Dendritic cell treated with granulocyte-macrophage colony-stimulating factor and Interleukin-4, amounts not matched to agents 40 ng/mL and 50 ng/mL, for 4 days (primary cell): ENCODE data around the gene S100G.
"Not testable (repeated sequence)": the region's sequence is repeated elsewhere in the genome, so short reads cannot be mapped to it uniquely, and the experiment has no call there.

Experiments
- H3K27ac Mint-ChIP-seq: one replicate; pipeline ENCODE4 v1.8.0; 2022; ENCODE audit warnings: mild to moderate bottlenecking, mixed read lengths
- H3K27me3 Mint-ChIP-seq: one replicate; pipeline ENCODE4 v1.8.0; 2022; ENCODE audit warnings: mild to moderate bottlenecking, mixed read lengths
- H3K36me3 Mint-ChIP-seq: one replicate; pipeline ENCODE4 v1.8.0; 2022; ENCODE audit warnings: low read depth, mixed read lengths
- H3K4me1 Mint-ChIP-seq: one replicate; pipeline ENCODE4 v1.8.0; 2022; ENCODE audit warnings: low read depth, mixed read lengths
- H3K4me3 Mint-ChIP-seq: one replicate; pipeline ENCODE4 v1.8.0; 2022; ENCODE audit warnings: mild to moderate bottlenecking, moderate library complexity, mixed read lengths
- H3K9me3 Mint-ChIP-seq: one replicate; pipeline ENCODE4 v1.8.0; 2022; ENCODE audit warnings: mixed read lengths
- intact Hi-C: fragments of 100-400 bp; cut with micrococcal nuclease; formaldehyde crosslinking; loops from one replicate; pipeline ENCODE4 v1.15.0; 2022

The S100G gene

GRCh38 chrX:16649858-16650257 is at the start of gene S100G:
Gene S100G (plus strand): TSS chrX:16650158. CDS start chrX:16651007, 849 bp downstream.
- intact Hi-C loops, result no loop called here
- H3K36me3 Mint-ChIP-seq, result peaks cover 5% of the 10 kb centered on the region

DNA sequence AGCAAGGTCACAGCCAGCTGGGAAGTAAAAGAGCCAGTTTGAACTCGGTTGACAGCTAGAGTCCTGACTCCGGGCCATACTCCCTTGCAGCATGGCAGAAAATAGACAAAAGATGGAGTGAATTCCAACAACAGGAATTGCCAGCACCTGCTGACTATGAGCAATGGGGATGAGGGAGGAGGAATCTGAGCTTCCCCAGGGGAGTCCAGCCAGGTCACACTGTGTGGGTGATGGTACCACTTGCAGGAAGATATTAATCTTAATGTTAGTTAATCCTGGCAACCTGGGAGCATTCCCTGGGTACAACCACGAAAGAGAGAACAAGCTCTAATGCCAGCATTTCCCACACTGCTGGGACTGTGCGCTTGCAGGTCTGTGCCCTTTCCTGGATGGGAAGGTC is 48.1 kb upstream of the S100G start:
- H3K9me3 Mint-ChIP-seq, result no peaks in the 10 kb centered on the region
- H3K36me3 Mint-ChIP-seq, result peaks cover 17% of the 10 kb centered on the region
- H3K27ac Mint-ChIP-seq, result no peak overlapping the region
- H3K27me3 Mint-ChIP-seq, result no peaks in the 10 kb centered on the region
- intact Hi-C loops, result no loop called here
- H3K4me3 Mint-ChIP-seq, result no peak overlapping the region
- H3K4me1 Mint-ChIP-seq, result no peaks in the 10 kb centered on the region

More at GRCh38 chrX:16649858-16650257, at the start of gene S100G:
- H3K27ac Mint-ChIP-seq, result no peak within 1 kb of the TSS
- H3K9me3 Mint-ChIP-seq, result no peaks in the 10 kb centered on the region
- H3K4me1 Mint-ChIP-seq, result no peaks in the 10 kb centered on the region
- no peak within 1 kb of the TSS for H3K4me3 Mint-ChIP-seq
- H3K27me3 Mint-ChIP-seq, result no peaks in the 10 kb centered on the region

DNA sequence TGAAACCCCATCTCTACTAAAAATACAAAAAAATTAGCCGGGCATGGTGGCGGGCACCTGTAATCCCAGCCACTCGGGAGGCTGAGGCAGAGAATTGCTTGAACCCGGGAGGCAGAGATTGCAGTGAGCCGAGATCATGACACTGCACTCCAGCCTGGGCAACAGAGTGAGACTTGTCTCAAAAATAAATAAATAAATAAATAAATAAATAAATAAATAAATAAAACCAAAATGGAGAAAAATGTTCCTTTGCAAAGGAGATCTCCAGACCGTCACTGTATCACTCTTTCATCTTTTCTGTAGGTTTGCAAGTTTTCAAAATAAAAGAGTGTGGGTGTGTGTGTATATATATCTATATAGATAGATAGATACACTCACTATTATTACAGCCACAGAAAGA is 46.7 kb upstream of the S100G start:
- H3K27ac Mint-ChIP-seq, H3K4me1 Mint-ChIP-seq, intact Hi-C loops, H3K27me3 Mint-ChIP-seq, H3K9me3 Mint-ChIP-seq, H3K4me3 Mint-ChIP-seq: not testable (repeated sequence)
- peaks cover 17% of the 10 kb centered on the region for H3K36me3 Mint-ChIP-seq

DNA sequence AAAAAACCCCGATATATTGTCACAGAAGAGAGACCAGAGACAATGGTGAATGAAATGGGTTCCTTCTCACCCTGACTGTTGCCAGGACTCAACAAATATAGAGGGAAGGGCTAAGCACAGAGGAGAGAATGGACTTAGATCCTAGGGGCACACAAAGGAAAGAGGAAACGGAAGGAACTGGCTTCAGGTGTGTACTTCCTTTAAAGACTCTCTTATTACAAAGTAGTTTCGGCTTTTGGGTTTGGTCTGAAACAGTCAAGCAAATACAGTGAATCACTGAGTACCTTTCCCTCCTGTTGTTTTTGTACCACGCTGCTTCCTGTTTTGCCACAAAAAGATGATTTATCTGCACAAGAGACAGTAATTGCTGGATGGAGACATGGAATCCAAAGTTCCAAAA is 46.1 kb upstream of the S100G start:
- Mint-ChIP-seq H3K27ac (no peak overlapping the region), H3K4me1 (no peaks in the 10 kb centered on the region)
- intact Hi-C loops, result no loop called here

GRCh38 chrX:16604337-16604736 is 45.6 kb upstream of the S100G start:
- intact Hi-C loops, result no loop called here
- H3K4me1 Mint-ChIP-seq, result no peaks in the 10 kb centered on the region
- no peak overlapping the region for H3K4me3 Mint-ChIP-seq
- H3K36me3 Mint-ChIP-seq, result peaks cover 17% of the 10 kb centered on the region
- H3K27ac Mint-ChIP-seq, result no peak overlapping the region
- no peaks in the 10 kb centered on the region for H3K27me3 Mint-ChIP-seq
- H3K9me3 Mint-ChIP-seq, result no peaks in the 10 kb centered on the region

More for the DNA sequence above, 46.1 kb upstream of the S100G start:
- Mint-ChIP-seq H3K9me3 (no peaks in the 10 kb centered on the region), H3K36me3 (peaks cover 17% of the 10 kb centered on the region), H3K4me3 (no peak overlapping the region), H3K27me3 (no peaks in the 10 kb centered on the region)

- intact Hi-C loops, result no loop called here
- H3K4me1 Mint-ChIP-seq, result no peaks in the 10 kb centered on the region
Observed at GRCh38 chrX:16606142-16606720, 43.7 kb upstream of the S100G start.

DNA sequence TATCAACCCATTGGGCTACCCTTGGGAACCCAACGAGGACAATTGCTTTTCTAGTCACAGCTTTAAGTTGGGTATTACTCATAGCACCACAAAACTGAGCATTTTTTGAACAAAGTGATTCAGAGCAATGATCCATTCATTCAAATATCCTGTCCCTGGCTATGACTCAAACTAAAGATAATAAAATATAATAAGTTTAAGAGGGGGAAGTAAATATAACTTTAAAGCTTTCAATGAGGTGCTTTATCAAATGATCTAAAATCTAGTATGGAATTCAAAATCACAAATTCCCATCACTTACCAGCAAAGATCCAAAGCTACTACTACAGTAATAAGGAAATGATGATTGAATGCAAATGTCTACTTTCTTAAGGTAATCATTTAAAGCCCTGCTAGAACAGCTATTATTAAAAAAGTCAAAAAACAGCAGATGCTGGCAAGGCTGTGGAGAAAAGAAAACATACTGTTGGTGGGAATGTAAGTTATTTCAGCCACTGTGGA is 39.8 kb upstream of the S100G start:
- H3K9me3 Mint-ChIP-seq, result no peaks in the 10 kb centered on the region
- H3K36me3 Mint-ChIP-seq, result peaks cover 29% of the 10 kb centered on the region
- H3K27ac Mint-ChIP-seq, result no peak overlapping the region
- no peaks in the 10 kb centered on the region for H3K4me1 Mint-ChIP-seq
- no peak overlapping the region for H3K4me3 Mint-ChIP-seq
- no peaks in the 10 kb centered on the region for H3K27me3 Mint-ChIP-seq
- intact Hi-C loops, result no loop called here

More at GRCh38 chrX:16606142-16606720, 43.7 kb upstream of the S100G start:
- Mint-ChIP-seq H3K27me3 (no peaks in the 10 kb centered on the region), H3K9me3 (no peaks in the 10 kb centered on the region), H3K27ac (no peak overlapping the region), H3K4me3 (no peak overlapping the region), H3K36me3 (peaks cover 13% of the 10 kb centered on the region)

DNA sequence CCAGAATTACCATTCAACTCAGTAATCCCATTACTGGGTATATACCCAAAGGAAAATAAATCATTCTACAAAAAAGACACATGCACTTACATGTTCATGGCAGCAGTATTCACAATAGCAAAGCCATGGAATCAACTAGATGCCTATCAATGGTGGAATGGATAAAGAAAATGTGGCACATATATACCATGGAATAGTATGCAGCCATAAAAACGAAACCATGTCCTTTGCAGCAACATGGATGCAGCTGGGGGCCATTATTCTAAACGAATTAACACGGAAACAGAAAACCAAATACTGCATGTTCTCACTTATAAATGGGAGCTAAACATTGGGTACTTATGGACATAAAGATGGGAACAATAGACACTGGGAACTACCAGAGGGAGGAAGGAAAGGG is 39.3 kb upstream of the S100G start:
- intact Hi-C loops, H3K27me3 Mint-ChIP-seq, H3K4me3 Mint-ChIP-seq, H3K4me1 Mint-ChIP-seq, H3K27ac Mint-ChIP-seq, H3K9me3 Mint-ChIP-seq: not testable (repeated sequence)
- H3K36me3 Mint-ChIP-seq, result peaks cover 29% of the 10 kb centered on the region

- Mint-ChIP-seq H3K27me3 (no peaks in the 10 kb centered on the region), H3K9me3 (no peaks in the 10 kb centered on the region), H3K27ac (no peak overlapping the region), H3K36me3 (peaks cover 32% of the 10 kb centered on the region), H3K4me3 (no peak overlapping the region), H3K4me1 (no peaks in the 10 kb centered on the region)
- intact Hi-C loops, result no loop called here
Observed at GRCh38 chrX:16612257-16612897, 37.6 kb upstream of the S100G start.

DNA sequence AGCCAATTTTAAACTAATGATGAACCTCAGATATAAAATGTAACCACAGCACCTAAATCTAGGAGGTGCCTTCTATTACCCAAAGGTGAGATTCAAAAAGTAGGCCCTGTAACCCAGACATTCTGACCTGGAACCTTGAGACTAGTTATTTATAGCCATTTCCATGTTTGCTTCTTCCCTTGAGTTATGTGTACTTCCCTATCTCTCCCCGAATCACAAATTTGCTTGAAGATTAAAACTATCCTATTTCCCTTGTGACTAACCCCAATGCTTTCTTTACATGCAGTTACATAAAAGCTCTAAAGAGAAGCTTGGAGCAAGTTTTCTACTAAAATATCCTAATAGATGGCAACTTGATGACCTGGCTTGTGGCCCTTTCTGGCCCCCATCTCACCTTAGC is 32.6 kb upstream of the S100G start:
- Mint-ChIP-seq H3K9me3 (no peaks in the 10 kb centered on the region), H3K36me3 (peaks cover 41% of the 10 kb centered on the region), H3K4me3 (no peak overlapping the region), H3K4me1 (no peaks in the 10 kb centered on the region), H3K27ac (no peak overlapping the region), H3K27me3 (no peaks in the 10 kb centered on the region)
- intact Hi-C loops, result no loop called here

DNA sequence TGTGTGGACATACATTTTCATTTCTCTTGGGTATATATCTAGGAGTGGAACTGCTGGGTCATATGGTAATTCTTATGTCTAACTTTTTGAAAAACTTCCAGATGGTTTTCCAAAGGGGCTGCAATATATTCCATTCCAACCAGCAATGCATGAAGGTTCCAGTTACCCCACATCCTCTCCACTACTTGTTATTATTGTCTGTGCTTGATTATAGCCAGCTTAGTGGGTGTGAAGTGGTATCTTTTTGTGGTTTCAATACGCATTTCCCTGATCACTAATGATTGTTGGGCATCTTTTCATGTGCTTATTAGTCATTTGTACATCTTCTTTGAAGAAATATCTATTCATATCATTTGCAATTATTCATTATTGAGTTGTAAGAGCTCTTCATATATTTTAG is 31.5 kb upstream of the S100G start:
- no peak overlapping the region for H3K4me3 Mint-ChIP-seq
- no peaks in the 10 kb centered on the region for H3K4me1 Mint-ChIP-seq
- H3K27ac Mint-ChIP-seq, result no peak overlapping the region
- H3K36me3 Mint-ChIP-seq, result peaks cover 33% of the 10 kb centered on the region
- intact Hi-C loops, result no loop called here
- no peaks in the 10 kb centered on the region for H3K9me3 Mint-ChIP-seq
- H3K27me3 Mint-ChIP-seq, result no peaks in the 10 kb centered on the region

GRCh38 chrX:16619024-16619423 is 30.9 kb upstream of the S100G start:
- peaks cover 27% of the 10 kb centered on the region for H3K36me3 Mint-ChIP-seq
- H3K4me3 Mint-ChIP-seq, result no peak overlapping the region
- no peak overlapping the region for H3K27ac Mint-ChIP-seq
- intact Hi-C loops, result no loop called here
- H3K27me3 Mint-ChIP-seq, result no peaks in the 10 kb centered on the region
- H3K9me3 Mint-ChIP-seq, result no peaks in the 10 kb centered on the region
- no peaks in the 10 kb centered on the region for H3K4me1 Mint-ChIP-seq

GRCh38 chrX:16628511-16628910 is 21.4 kb upstream of the S100G start:
- H3K27ac Mint-ChIP-seq, intact Hi-C loops: not testable (repeated sequence)
- peaks cover 24% of the 10 kb centered on the region for H3K36me3 Mint-ChIP-seq

DNA sequence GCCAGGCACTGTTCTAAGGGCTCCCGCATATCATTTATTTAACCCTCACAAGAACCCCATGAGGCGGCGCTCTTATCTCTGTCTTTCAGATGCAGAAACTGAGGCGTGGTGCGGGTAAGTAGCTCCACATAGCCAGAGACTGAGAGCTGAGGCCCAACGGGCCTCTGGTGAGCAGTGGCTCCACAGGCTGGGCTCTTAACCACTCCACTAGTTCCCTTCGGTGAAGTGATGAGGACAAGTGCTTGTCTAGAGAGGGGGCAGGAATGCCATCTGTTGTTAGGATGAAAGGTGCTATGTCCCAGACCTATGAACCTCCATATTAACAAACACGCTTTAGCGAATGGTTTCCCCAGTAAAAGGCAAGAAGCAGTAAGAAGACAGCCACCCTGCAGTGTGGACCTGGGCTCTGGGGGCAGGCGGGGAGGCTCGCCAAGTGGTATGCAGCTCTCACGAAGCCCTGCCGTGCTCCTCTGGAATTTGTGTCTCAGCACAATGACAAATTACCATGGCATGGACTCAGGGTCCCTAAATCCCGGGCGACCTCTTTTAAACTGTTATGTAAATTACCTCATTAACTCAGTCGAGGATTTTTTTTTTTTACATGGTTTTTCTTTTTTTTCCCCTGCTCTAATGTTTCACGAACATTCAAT is 20.9 kb upstream of the S100G start:
- Mint-ChIP-seq H3K27ac (no peak overlapping the region), H3K9me3 (no peaks in the 10 kb centered on the region), H3K27me3 (no peaks in the 10 kb centered on the region), H3K4me1 (no peaks in the 10 kb centered on the region), H3K4me3 (no peak overlapping the region), H3K36me3 (peaks cover 24% of the 10 kb centered on the region)
- intact Hi-C loops, result no loop called here

More at GRCh38 chrX:16628511-16628910, 21.4 kb upstream of the S100G start:
- not testable (repeated sequence) for H3K4me1 Mint-ChIP-seq, H3K27me3 Mint-ChIP-seq, H3K4me3 Mint-ChIP-seq, H3K9me3 Mint-ChIP-seq
